Activated CD4-positive, alpha-beta T cell treated with anti-CD3 and anti-CD28 coated beads, Interleukin-2, amount 10 ng/mL, durations not matched to agents 7 days and 5 days (primary cell): ENCODE measurements around the gene SLC22A4. TPM values are rescaled to one million over a fixed set of nuclear protein-coding genes. Genes with fewer than 3 reads are reported as not detected.

Experiments used
- CTCF ChIA-PET: fragments of 350-600 bp; sonication (Branson Sonifier 250); formaldehyde crosslinking; loops from one replicate; lab custom pipeline; 2021; ENCODE audit warnings: antibody characterized with exemption; lab: Charles Lee
- POLR2A ChIA-PET: fragments of 350-600 bp; sonication (Branson Sonifier 250); formaldehyde crosslinking; loops from one replicate; lab custom pipeline; 2021; ENCODE audit warnings: antibody characterized with exemption; lab: Charles Lee
- DNase-seq: peaks from one replicate; pipeline ENCODE4 v3.0.0-alpha.2; 2020
- H3K27ac Mint-ChIP-seq: one replicate; pipeline ENCODE4 v1.8.0; 2021; ENCODE audit warnings: mild to moderate bottlenecking, moderate library complexity, mixed read lengths
- H3K27me3 Mint-ChIP-seq: one replicate; pipeline ENCODE4 v1.8.0; 2021; ENCODE audit warnings: mixed read lengths
- H3K36me3 Mint-ChIP-seq: one replicate; pipeline ENCODE4 v1.8.0; 2021; ENCODE audit warnings: low read depth, mixed read lengths
- H3K4me1 Mint-ChIP-seq: one replicate; pipeline ENCODE4 v1.8.0; 2021; ENCODE audit warnings: mixed read lengths
- H3K4me3 Mint-ChIP-seq: one replicate; pipeline ENCODE4 v1.8.0; 2021; ENCODE audit warnings: mild to moderate bottlenecking, moderate library complexity, mixed read lengths
- H3K9me3 Mint-ChIP-seq: one replicate; pipeline ENCODE4 v1.8.0; 2021; ENCODE audit warnings: mixed read lengths
- total RNA-seq, 2 experiments: library from RNA; stranded (reverse); gene quantifications; one replicate each; pipeline ENCODE4 v1.2.3, GENCODE V29; 2021

The SLC22A4 gene
- total RNA-seq, 2 experiments from 2014 or later: not detected

- POLR2A ChIA-PET: interaction anchor here (0.5 to 0.7 kb wide), 2 partner anchors 350 to 495 kb away, joined by 3 to 4 read pairs; partner anchors contain the start of gene UQCRQ
- no peak overlapping the region for H3K27ac Mint-ChIP-seq
These were observed 77.4 kb downstream of the SLC22A4 start for GRCh38 chr5:132371603-132371994.

GRCh38 chr5:132372127-132372526, 77.9 kb downstream of the SLC22A4 start:
- Mint-ChIP-seq H3K4me3 (no peak overlapping the region), H3K27ac (no peak overlapping the region), H3K36me3 (no peaks in the 10 kb centered on the region), H3K9me3 (no peaks in the 10 kb centered on the region), H3K4me1 (peaks cover 21% of the 10 kb centered on the region), H3K27me3 (no peaks in the 10 kb centered on the region)
- no peak for DNase-seq
- ChIA-PET POLR2A (interaction anchor here (0.7 kb wide), 1 partner anchor 495 kb away, joined by 3 read pairs; the partner anchor contains the start of gene UQCRQ), CTCF (interaction anchor here (0.6 to 1.5 kb wide), 2 partner anchors 129 to 418 kb away, joined by 3 read pairs; no protein-coding TSS in a partner anchor)

More at GRCh38 chr5:132371603-132371994, 77.4 kb downstream of the SLC22A4 start:
- Mint-ChIP-seq H3K36me3 (no peaks in the 10 kb centered on the region), H3K9me3 (no peaks in the 10 kb centered on the region), H3K27me3 (no peaks in the 10 kb centered on the region), H3K4me1 (peaks cover 21% of the 10 kb centered on the region), H3K4me3 (no peak overlapping the region)
- DNase-seq: no peak
- CTCF ChIA-PET: interaction anchor here (1.5 kb wide), 1 partner anchor 129 kb away, joined by 3 read pairs; no protein-coding TSS in a partner anchor

DNA sequence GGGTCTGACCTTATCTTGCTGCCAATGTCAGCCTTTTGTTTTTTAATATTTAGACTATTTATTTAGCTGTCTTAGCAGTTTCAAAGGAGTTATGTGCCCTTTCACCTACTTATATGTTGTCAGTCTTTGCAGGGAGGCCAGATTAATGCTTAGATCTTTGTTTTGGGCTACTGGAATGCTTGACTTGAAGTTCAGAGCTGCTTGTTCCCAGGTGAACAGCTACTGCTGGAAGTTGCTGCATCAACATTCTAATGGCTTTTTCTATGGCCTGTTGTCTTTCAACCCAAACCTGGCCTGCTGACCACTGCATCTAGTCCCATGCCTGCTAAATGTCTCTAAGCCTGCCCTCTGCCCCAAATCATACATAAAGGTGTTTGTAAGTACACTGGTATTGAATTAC, 78.3 kb downstream of the SLC22A4 start:
- no peaks in the 10 kb centered on the region for H3K36me3 Mint-ChIP-seq
- no peak for DNase-seq
- H3K27me3 Mint-ChIP-seq: no peaks in the 10 kb centered on the region
- no peak overlapping the region for H3K4me3 Mint-ChIP-seq
- H3K4me1 Mint-ChIP-seq: peaks cover 21% of the 10 kb centered on the region
- H3K27ac Mint-ChIP-seq: no peak overlapping the region
- no peaks in the 10 kb centered on the region for H3K9me3 Mint-ChIP-seq
- ChIA-PET POLR2A (no interaction called here), CTCF (interaction anchor here (0.6 to 1.7 kb wide), 3 partner anchors 38 to 417 kb away, joined by 3 read pairs; no protein-coding TSS in a partner anchor)

DNA sequence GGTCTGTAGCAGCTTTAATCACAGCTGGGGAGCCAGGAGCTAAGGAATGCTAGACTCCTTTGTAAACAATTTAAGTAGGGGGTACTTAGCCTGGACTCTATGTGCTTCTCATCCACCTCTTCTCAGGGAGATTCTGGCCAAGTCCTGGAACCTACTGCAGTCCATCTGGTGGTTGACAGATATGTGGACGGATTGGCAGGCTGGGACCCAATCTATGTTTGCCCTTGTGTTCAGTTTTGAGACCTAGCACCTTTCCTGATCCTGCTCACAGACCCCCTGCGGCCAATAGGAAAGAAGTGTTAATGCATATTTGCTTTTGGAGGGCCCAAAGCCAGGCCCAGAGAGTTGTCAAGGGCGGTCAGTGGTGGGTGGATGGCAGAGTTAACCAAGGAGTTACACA, 81.8 kb downstream of the SLC22A4 start:
- H3K4me1 Mint-ChIP-seq: peaks cover 10% of the 10 kb centered on the region
- H3K9me3 Mint-ChIP-seq: no peaks in the 10 kb centered on the region
- H3K27ac Mint-ChIP-seq: no peak overlapping the region
- H3K36me3 Mint-ChIP-seq: no peaks in the 10 kb centered on the region
- no peak for DNase-seq
- no peak overlapping the region for H3K4me3 Mint-ChIP-seq
- POLR2A ChIA-PET: no interaction called here
- CTCF ChIA-PET: interaction anchor here (2.1 kb wide), 1 partner anchor 10 kb away, joined by 6 read pairs; no protein-coding TSS in a partner anchor
- no peaks in the 10 kb centered on the region for H3K27me3 Mint-ChIP-seq

- Mint-ChIP-seq H3K4me3 (no peak overlapping the region), H3K27ac (no peak overlapping the region), H3K27me3 (no peaks in the 10 kb centered on the region), H3K4me1 (peaks cover 2% of the 10 kb centered on the region), H3K36me3 (no peaks in the 10 kb centered on the region), H3K9me3 (no peaks in the 10 kb centered on the region)
- ChIA-PET CTCF (interaction anchor here (0.6 to 2.1 kb wide), 2 partner anchors 9 to 173 kb away, joined by 3 to 6 read pairs; no protein-coding TSS in a partner anchor), POLR2A (no interaction called here)
- DNase-seq: no peak
These were observed 82.8 kb downstream of the SLC22A4 start for GRCh38 chr5:132376694-132377641.

DNA sequence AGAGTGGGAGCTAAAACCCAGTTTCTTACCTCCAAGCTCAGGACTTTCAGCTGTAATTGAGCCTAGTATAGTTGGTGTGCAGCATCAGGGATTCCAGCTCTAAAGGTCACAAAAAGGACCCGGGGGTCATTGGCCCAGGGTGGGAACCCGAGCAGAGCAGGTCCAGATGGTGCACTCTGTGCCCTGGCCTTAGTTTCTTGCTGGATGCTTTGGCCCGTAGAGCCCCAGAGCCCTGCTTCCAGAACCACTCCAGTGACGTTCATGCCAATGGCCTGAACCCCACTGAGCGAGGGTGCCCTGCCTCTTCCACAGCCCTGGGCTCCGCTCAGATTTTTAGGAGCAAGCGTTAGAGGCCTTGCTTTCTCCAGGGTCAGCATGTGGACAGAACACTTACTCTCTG, 83.5 kb downstream of the SLC22A4 start:
- H3K27me3 Mint-ChIP-seq: no peaks in the 10 kb centered on the region
- no peaks in the 10 kb centered on the region for H3K9me3 Mint-ChIP-seq
- H3K36me3 Mint-ChIP-seq: no peaks in the 10 kb centered on the region
- POLR2A ChIA-PET: no interaction called here
- CTCF ChIA-PET: interaction anchor here (0.5 to 1.7 kb wide), 3 partner anchors 9 to 413 kb away, joined by 3 to 5 read pairs (median 4); partner anchors contain the start of gene SLC22A5
- no peaks in the 10 kb centered on the region for H3K4me1 Mint-ChIP-seq
- DNase-seq: no peak
- no peak overlapping the region for H3K27ac Mint-ChIP-seq
- H3K4me3 Mint-ChIP-seq: no peak overlapping the region

DNA sequence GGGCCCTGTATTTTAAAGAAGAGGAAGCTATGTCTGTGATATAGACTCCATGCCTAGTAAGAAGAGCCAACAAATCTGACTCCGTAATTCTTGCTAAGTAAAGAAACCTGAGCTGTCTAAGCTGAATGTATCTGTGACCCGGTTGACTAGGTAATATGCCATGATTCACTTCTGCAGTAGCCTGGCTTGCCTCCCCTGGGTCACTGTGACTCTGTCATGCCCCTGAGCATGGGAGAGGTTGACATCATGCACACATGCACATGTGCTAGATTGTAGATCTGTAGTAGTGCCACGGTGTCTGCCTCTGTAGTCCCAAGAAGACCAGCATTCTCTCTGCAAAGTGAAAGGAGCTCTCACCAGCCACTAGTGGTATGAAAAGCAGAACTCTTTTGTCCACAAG, 84.4 kb downstream of the SLC22A4 start:
- DNase-seq: no peak
- Mint-ChIP-seq H3K4me1 (no peaks in the 10 kb centered on the region), H3K4me3 (no peak overlapping the region), H3K27ac (no peak overlapping the region), H3K36me3 (no peaks in the 10 kb centered on the region), H3K9me3 (no peaks in the 10 kb centered on the region), H3K27me3 (no peaks in the 10 kb centered on the region)
- CTCF ChIA-PET: interaction anchor here (1.1 to 1.7 kb wide), 3 partner anchors 10 to 122 kb away, joined by 3 to 5 read pairs (median 4); partner anchors contain the start of gene SLC22A5
- POLR2A ChIA-PET: interaction anchor here (0.6 kb wide), 1 partner anchor 104 kb away, joined by 4 read pairs; no protein-coding TSS in a partner anchor

DNA sequence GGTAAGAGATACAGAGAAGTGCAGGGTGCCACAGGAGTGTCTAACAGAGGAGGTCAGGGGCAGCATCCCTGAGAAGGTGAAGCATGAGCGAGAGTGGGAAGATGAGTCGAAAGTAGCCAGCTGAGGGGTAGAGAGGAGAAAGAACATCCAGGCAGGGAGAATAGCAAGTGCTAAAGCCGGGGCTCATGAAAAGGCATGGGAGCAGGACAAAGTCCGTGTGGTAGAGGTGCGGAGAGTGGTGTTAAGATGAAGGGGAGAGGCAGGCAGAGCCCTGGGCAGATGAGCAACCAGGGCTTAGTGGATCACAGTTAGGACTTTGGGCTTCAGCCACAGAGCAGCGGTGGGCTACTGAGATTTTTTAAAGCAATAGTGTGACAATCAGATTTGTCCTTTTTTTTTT, 85.9 kb downstream of the SLC22A4 start:
- peaks cover under 1% of the 10 kb centered on the region for H3K4me1 Mint-ChIP-seq
- H3K27me3 Mint-ChIP-seq: no peaks in the 10 kb centered on the region
- ChIA-PET CTCF (interaction anchor here (1.1 kb wide), 1 partner anchor 10 kb away, joined by 3 read pairs; no protein-coding TSS in a partner anchor), POLR2A (no interaction called here)
- H3K9me3 Mint-ChIP-seq: no peaks in the 10 kb centered on the region
- DNase-seq: no peak
- H3K27ac Mint-ChIP-seq: no peak overlapping the region
- H3K4me3 Mint-ChIP-seq: no peak overlapping the region
- no peaks in the 10 kb centered on the region for H3K36me3 Mint-ChIP-seq

- no peak overlapping the region for H3K4me3 Mint-ChIP-seq
- H3K27ac Mint-ChIP-seq: no peak overlapping the region
- no peaks in the 10 kb centered on the region for H3K36me3 Mint-ChIP-seq
- no peak for DNase-seq
- H3K9me3 Mint-ChIP-seq: no peaks in the 10 kb centered on the region
- no peaks in the 10 kb centered on the region for H3K27me3 Mint-ChIP-seq
- H3K4me1 Mint-ChIP-seq: peaks cover 7% of the 10 kb centered on the region
- POLR2A ChIA-PET: no interaction called here
- CTCF ChIA-PET: interaction anchor here (1.1 kb wide), 1 partner anchor 9 kb away, joined by 3 read pairs; no protein-coding TSS in a partner anchor
These were observed 86.5 kb downstream of the SLC22A4 start for GRCh38 chr5:132380741-132381140.

DNA sequence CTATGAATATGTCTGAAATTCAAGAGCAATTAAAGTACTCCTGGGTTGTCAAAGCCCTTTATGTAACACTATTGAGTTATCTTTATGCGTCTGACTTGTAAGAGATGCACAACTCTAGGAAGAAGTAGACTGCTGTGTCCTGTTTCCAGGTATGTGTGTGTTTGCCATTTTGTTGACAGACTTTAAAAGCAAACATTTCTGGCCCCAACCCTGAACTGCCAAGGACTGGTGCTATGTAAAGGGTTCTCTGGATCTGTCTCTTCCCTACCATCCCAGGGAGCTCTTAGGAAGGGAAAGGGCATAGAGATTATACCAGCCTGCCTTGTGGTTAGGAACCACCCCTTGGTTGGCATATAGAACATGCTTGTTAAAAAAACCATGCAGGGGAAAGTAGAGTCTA, 87.4 kb downstream of the SLC22A4 start:
- POLR2A ChIA-PET: no interaction called here
- H3K4me3 Mint-ChIP-seq: no peak overlapping the region
- no peaks in the 10 kb centered on the region for H3K9me3 Mint-ChIP-seq
- DNase-seq: no peak
- H3K4me1 Mint-ChIP-seq: peaks cover 15% of the 10 kb centered on the region
- CTCF ChIA-PET: no interaction called here
- H3K27ac Mint-ChIP-seq: no peak overlapping the region
- H3K36me3 Mint-ChIP-seq: no peaks in the 10 kb centered on the region
- H3K27me3 Mint-ChIP-seq: no peaks in the 10 kb centered on the region

DNA sequence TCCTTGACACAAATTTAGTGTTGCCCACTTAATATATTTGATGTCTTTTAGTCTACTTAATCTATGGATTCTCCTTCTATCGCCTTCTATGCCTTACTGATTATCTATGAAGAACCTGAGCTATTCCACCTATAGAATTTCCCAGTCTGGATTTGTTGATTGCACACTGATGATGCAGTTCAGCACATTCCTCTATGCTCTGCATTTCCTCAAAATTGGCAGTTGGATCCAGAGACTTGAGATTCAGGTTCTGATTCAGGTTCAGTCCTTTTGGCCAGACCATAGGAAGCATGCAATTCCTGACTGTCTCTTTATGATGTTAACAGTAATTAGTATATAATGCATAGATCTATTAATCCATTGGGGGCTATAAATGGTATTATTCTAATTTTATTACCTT, 89.1 kb downstream of the SLC22A4 start:
- CTCF ChIA-PET: interaction anchor here (1.2 to 1.4 kb wide), 2 partner anchors 17 to 119 kb away, joined by 3 read pairs; no protein-coding TSS in a partner anchor
- Mint-ChIP-seq H3K27ac (no peak overlapping the region), H3K9me3 (no peaks in the 10 kb centered on the region), H3K4me3 (no peak overlapping the region), H3K4me1 (peaks cover 30% of the 10 kb centered on the region), H3K27me3 (no peaks in the 10 kb centered on the region), H3K36me3 (no peaks in the 10 kb centered on the region)
- no peak for DNase-seq
- POLR2A ChIA-PET: no interaction called here

GRCh38 chr5:132383984-132384383, 89.8 kb downstream of the SLC22A4 start:
- DNase-seq: no peak
- Mint-ChIP-seq H3K4me3 (no peak overlapping the region), H3K4me1 (peaks cover 34% of the 10 kb centered on the region), H3K36me3 (no peaks in the 10 kb centered on the region), H3K9me3 (no peaks in the 10 kb centered on the region), H3K27ac (no peak overlapping the region), H3K27me3 (no peaks in the 10 kb centered on the region)
- ChIA-PET CTCF (interaction anchor here (0.8 to 1.2 kb wide), 3 partner anchors 10 to 430 kb away, joined by 3 to 4 read pairs (median 3); no protein-coding TSS in a partner anchor), POLR2A (no interaction called here)
